Activated CD4-positive, alpha-beta T cell treated with anti-CD3 and anti-CD28 coated beads, Interleukin-2, amount 10 ng/mL, durations not matched to agents 7 days and 5 days (primary cell): ENCODE results near the gene EFNA2. TPM values are rescaled to one million over a fixed set of nuclear protein-coding genes. Genes with fewer than 3 reads are reported as not detected.

Source experiments
- CTCF ChIA-PET: fragments of 350-600 bp; sonication (Branson Sonifier 250); formaldehyde crosslinking; loops from one replicate; lab custom pipeline; 2021; ENCODE audit warnings: antibody characterized with exemption; lab: Charles Lee
- POLR2A ChIA-PET: fragments of 350-600 bp; sonication (Branson Sonifier 250); formaldehyde crosslinking; loops from one replicate; lab custom pipeline; 2021; ENCODE audit warnings: antibody characterized with exemption; lab: Charles Lee
- DNase-seq: peaks from one replicate; pipeline ENCODE4 v3.0.0-alpha.2; 2020
- H3K27ac Mint-ChIP-seq: one replicate; pipeline ENCODE4 v1.8.0; 2021; ENCODE audit warnings: mild to moderate bottlenecking, moderate library complexity, mixed read lengths
- H3K27me3 Mint-ChIP-seq: one replicate; pipeline ENCODE4 v1.8.0; 2021; ENCODE audit warnings: mixed read lengths
- H3K36me3 Mint-ChIP-seq: one replicate; pipeline ENCODE4 v1.8.0; 2021; ENCODE audit warnings: low read depth, mixed read lengths
- H3K4me1 Mint-ChIP-seq: one replicate; pipeline ENCODE4 v1.8.0; 2021; ENCODE audit warnings: mixed read lengths
- H3K4me3 Mint-ChIP-seq: one replicate; pipeline ENCODE4 v1.8.0; 2021; ENCODE audit warnings: mild to moderate bottlenecking, moderate library complexity, mixed read lengths
- H3K9me3 Mint-ChIP-seq: one replicate; pipeline ENCODE4 v1.8.0; 2021; ENCODE audit warnings: mixed read lengths
- total RNA-seq, 2 experiments: library from RNA; stranded (reverse); gene quantifications; one replicate each; pipeline ENCODE4 v1.2.3, GENCODE V29; 2021

EFNA2 gene
- total RNA-seq, 2 experiments from 2014 or later, result not detected

DNA sequence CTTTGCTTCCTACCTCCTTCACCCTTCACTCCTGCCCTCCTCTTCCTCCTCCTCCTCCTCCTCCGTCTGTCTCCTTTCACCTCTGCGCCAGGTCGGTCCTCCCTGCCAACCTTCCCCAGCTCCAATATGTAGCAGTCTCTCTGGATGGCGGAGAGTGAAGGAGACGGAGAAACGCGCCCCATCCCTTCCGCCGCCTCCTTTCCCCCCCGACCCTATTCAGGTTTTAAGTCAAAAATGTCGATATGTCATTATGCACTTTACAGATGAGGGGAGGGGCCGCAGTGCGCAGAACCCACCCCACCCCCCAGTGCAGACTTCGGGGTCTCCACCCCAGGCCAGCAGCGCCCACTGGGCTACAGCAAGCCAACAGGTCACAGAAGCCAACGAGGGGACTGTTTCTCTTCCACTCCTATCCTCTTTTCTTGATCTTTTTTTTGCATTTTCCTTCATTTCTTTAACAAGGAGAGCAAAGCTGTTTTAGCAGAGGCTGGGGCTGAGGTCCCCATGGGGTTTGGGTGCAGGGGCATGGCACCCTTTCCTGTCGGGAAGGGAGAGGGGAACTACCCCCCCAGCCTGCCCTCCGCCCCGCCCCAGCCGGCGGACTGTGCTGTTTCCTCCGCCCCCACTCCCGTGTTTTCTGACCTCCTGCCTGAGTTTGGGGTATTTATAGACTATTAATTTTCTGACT, 28.1 kb upstream of the EFNA2 start:
- peaks cover 57% of the 10 kb centered on the region for H3K4me1 Mint-ChIP-seq
- H3K9me3 Mint-ChIP-seq, result no peaks in the 10 kb centered on the region
- peak overlapping the region; percentile 96 for H3K27ac Mint-ChIP-seq
- H3K36me3 Mint-ChIP-seq, result peaks cover 32% of the 10 kb centered on the region
- DNase-seq, result no peak
- POLR2A ChIA-PET, result interaction anchor here (0.6 to 1.6 kb wide), 2 partner anchors 11 kb away, joined by 3 to 4 read pairs; no protein-coding TSS in a partner anchor
- CTCF ChIA-PET, result interaction anchor here (0.6 to 7.3 kb wide), 3 partner anchors 8 to 574 kb away, joined by 3 to 105 read pairs (median 65); partner anchors contain the start of gene CIRBP
- H3K27me3 Mint-ChIP-seq, result no peaks in the 10 kb centered on the region
- H3K4me3 Mint-ChIP-seq, result peak overlapping the region; percentile 83

GRCh38 chr19:1258163-1258492, 27.5 kb upstream of the EFNA2 start:
- H3K4me3 Mint-ChIP-seq, result peak overlapping the region; percentile 83
- DNase-seq, result no peak
- no peaks in the 10 kb centered on the region for H3K27me3 Mint-ChIP-seq
- H3K4me1 Mint-ChIP-seq, result peaks cover 60% of the 10 kb centered on the region
- peak overlapping the region; percentile 96 for H3K27ac Mint-ChIP-seq
- H3K9me3 Mint-ChIP-seq, result no peaks in the 10 kb centered on the region
- CTCF ChIA-PET, result interaction anchor here (6.6 to 7.3 kb wide), 2 partner anchors 8 to 14 kb away, joined by 65 to 105 read pairs; partner anchors contain the start of gene CIRBP
- peaks cover 32% of the 10 kb centered on the region for H3K36me3 Mint-ChIP-seq
- POLR2A ChIA-PET, result interaction anchor here (0.6 kb wide), 1 partner anchor 11 kb away, joined by 3 read pairs; no protein-coding TSS in a partner anchor

DNA sequence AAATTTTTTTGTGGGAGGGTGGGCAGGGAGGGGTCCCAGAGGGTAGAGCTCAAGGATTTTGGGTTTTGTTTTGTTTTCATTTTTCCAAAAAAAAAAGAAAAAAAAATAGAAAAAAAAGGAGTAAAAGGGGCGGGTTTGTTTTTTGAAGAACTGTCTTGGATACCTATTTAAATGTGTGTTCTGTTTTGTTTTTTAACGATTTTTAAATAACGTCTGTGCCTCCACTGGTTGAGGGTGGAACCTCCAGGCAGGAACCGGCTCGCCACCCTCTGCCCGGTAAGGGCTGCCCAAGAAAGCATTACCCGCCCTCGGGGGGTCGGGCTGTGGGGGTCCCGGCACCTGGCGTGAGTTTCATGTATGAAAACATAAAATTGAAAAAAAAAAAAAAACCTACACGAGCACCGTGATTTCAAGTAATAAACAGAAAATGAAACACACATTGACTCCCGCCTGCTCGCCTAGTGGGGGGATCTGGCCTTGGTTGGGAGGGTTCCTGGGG, 26.9 kb upstream of the EFNA2 start:
- peak overlapping the region; percentile 96 for H3K27ac Mint-ChIP-seq
- no peaks in the 10 kb centered on the region for H3K9me3 Mint-ChIP-seq
- no peak for DNase-seq
- H3K36me3 Mint-ChIP-seq, result peaks cover 27% of the 10 kb centered on the region
- ChIA-PET CTCF (interaction anchor here (6.6 to 11.3 kb wide), 2 partner anchors 15 kb away, joined by 65 to 299 read pairs; partner anchors contain the start of gene ATP5F1D), POLR2A (interaction anchor here (0.6 kb wide), 1 partner anchor 15 kb away, joined by 3 read pairs; no protein-coding TSS in a partner anchor)
- H3K4me1 Mint-ChIP-seq, result peaks cover 58% of the 10 kb centered on the region
- H3K27me3 Mint-ChIP-seq, result no peaks in the 10 kb centered on the region
- H3K4me3 Mint-ChIP-seq, result peak overlapping the region; percentile 83

- Mint-ChIP-seq H3K27me3 (no peaks in the 10 kb centered on the region), H3K36me3 (peaks cover 27% of the 10 kb centered on the region), H3K4me3 (peak overlapping the region; percentile 83), H3K4me1 (peaks cover 58% of the 10 kb centered on the region), H3K27ac (peak overlapping the region; percentile 96), H3K9me3 (no peaks in the 10 kb centered on the region)
- DNase-seq, result peak; percentile 81
- ChIA-PET CTCF (interaction anchor here (11.3 kb wide), 1 partner anchor 16 kb away, joined by 299 read pairs; the partner anchor contains the start of gene ATP5F1D), POLR2A (interaction anchor here (0.6 to 0.7 kb wide), 2 partner anchors 9 to 15 kb away, joined by 3 to 4 read pairs; partner anchors contain the start of gene CIRBP)
Measured at GRCh38 chr19:1259206-1259875, 26.3 kb upstream of the EFNA2 start.

DNA sequence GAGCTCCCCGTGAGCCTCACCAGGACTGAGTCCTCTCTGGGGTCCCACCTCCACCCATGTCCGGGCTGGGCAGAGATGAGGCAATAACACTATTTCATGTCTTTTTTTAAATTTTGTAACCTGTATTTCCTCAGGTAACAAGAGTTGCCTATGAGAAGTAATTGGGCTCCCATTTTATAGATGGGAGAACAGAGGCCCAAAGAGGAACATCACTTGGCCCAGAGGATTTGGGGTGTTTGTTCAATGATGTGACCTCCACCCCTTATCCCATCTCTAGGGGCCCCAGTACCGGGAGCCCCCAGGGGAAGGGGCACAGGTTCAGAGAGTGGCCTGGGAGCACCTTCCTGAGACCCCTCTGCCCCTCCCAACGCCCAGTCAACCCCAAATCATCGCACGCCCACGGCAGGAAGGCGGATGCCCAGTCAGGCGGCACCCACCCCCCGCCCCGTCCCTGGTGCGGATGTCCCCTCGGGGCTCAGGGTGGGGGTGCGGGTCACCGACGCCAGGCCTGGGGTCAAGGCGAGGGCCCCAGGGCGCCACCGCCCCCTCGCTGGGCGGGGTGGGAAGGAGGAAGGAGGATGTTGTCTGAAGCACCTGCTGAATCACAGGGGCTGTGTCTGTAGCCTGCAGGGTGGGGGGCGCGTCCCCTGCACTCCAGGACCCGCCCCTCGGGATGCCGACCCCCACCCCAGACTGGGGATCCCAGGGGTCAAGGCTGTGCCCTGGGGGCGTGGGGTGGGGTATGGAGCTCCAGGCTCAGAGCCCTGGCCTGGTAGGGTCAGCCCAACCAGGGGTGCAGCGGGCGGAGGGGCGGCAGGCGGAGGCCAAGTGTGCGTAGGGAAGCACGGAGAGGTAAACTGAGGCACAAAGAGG, 25.6 kb upstream of the EFNA2 start:
- Mint-ChIP-seq H3K4me1 (peaks cover 52% of the 10 kb centered on the region), H3K27me3 (no peaks in the 10 kb centered on the region), H3K9me3 (no peaks in the 10 kb centered on the region), H3K4me3 (peak overlapping the region; percentile 87), H3K27ac (peak overlapping the region; percentile 96), H3K36me3 (peaks cover 19% of the 10 kb centered on the region)
- ChIA-PET POLR2A (interaction anchor here (0.7 to 1.2 kb wide), 2 partner anchors 9 kb away, joined by 3 to 4 read pairs; partner anchors contain the start of gene CIRBP), CTCF (interaction anchor here (1.2 to 11.3 kb wide), 3 partner anchors 9 to 16 kb away, joined by 3 to 299 read pairs (median 3); partner anchors contain the start of genes ATP5F1D and CIRBP)
- peak; percentile 54 for DNase-seq

DNA sequence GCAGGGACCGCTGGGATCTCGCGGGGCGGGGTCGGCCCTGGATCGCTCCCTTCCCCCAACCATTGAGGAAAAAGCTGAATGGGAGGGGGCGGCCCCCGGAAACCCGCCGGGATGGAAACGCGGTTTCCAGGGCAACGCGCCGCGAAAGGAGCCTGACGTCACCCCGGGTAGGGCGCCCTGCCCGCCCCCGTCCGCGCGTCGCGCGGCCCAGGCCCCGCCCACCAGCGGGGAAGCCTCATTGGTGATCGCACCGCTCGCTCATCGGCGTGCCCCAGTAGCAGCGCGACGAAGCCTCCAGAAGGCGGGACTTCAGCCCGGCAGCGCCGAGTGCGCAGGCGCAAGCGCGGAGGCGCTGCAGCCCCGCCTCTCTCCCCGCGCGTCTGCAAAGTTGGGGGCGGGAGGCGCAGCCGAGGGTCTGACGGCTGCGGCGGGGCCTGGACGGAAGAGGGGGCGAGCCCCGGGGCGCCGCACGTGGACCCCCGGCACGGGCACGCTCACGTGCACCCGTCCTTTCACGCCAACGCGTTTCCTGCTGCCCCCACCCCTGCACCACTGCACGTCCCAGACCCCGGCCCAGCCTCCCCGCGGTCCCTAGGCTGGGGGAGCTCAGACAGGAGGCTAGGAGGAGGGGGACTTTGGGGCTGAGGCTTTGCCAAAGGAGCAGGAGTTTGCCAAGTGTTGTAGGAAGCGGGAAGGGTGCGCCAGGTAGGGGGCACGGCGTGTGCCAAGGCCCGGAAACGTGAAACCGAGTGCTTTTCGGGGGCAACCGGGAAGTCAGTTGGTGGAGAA, 24.7 kb upstream of the EFNA2 start:
- Mint-ChIP-seq H3K9me3 (no peaks in the 10 kb centered on the region), H3K4me1 (peaks cover 57% of the 10 kb centered on the region), H3K27ac (peak overlapping the region; percentile 93), H3K4me3 (peak overlapping the region; percentile 87), H3K36me3 (peaks cover 16% of the 10 kb centered on the region), H3K27me3 (no peaks in the 10 kb centered on the region)
- ChIA-PET POLR2A (interaction anchor here (1.2 kb wide), 1 partner anchor 8 kb away, joined by 3 read pairs; the partner anchor contains the start of gene CIRBP), CTCF (interaction anchor here (1.2 to 11.3 kb wide), 4 partner anchors 8 to 17 kb away, joined by 3 to 299 read pairs (median 4); partner anchors contain the start of genes ATP5F1D and CIRBP)
- DNase-seq, result peak; percentile 97

DNA sequence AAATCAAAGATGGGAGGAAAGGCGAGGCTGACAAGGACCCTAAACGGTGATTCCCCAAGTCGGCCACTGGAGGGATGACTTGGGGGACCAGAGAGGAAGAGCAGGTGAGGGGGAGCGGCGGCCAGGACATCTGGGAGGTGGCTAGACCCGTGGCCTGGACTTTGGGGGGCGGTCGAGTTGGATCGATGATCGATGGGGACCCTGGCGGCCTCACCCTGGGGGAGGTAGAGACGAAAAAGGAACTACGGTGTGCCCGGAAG, 24.2 kb upstream of the EFNA2 start:
- no peaks in the 10 kb centered on the region for H3K9me3 Mint-ChIP-seq
- H3K36me3 Mint-ChIP-seq, result peaks cover 16% of the 10 kb centered on the region
- peaks cover 57% of the 10 kb centered on the region for H3K4me1 Mint-ChIP-seq
- DNase-seq, result peak; percentile 42
- ChIA-PET CTCF (interaction anchor here (2.0 to 11.3 kb wide), 2 partner anchors 12 to 18 kb away, joined by 5 to 299 read pairs; partner anchors contain the start of gene ATP5F1D), POLR2A (interaction anchor here (0.7 kb wide), 1 partner anchor 10 kb away, joined by 3 read pairs; no protein-coding TSS in a partner anchor)
- no peaks in the 10 kb centered on the region for H3K27me3 Mint-ChIP-seq
- peak overlapping the region; percentile 93 for H3K27ac Mint-ChIP-seq
- H3K4me3 Mint-ChIP-seq, result peak overlapping the region; percentile 87

DNA sequence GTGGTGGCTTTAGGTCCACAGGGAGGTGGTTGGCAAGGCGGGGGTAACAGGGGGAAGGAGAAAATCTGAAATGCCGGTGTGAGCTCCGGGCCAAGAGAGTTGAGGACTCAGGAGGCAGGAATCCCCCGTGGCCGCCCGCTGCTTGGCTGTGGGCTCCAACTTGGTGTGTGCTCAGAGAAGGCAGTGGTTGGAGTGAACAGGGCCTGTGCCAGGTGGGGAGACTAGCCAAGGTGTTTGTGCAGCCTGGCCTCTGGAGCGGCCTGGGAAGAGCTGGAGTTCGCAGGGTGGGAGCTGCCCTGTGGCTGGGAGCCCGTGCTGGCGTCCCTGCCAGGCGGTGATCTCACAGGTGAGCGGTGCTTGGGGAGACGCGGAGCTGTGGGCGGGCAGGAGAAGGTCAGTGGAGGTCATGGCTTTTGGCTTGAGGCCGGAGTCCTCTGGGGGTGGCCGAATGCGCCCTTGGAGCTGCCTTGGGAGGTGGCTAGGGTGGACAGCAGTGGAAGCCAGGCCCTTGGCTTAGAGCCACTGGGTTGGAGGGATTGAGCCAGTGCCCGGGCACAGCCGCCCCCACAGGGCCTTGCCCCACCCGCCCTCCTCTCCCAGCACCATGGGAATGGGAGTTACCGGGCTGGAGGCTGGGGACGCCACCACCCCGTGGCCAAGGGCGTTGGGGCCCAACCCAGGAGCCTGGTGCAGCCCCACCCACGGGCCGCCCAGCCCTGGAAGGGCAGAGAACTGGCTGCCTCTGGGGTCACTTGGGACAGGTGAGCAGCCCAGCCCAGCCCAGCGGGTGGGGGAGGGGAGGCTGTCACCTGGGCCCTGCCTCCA, 23.7 kb upstream of the EFNA2 start:
- Mint-ChIP-seq H3K4me3 (peak overlapping the region; percentile 87), H3K9me3 (no peaks in the 10 kb centered on the region), H3K4me1 (peaks cover 55% of the 10 kb centered on the region), H3K27ac (peak overlapping the region; percentile 93), H3K27me3 (no peaks in the 10 kb centered on the region), H3K36me3 (peaks cover 16% of the 10 kb centered on the region)
- DNase-seq, result peak; percentile 33
- POLR2A ChIA-PET, result interaction anchor here (0.7 kb wide), 1 partner anchor 10 kb away, joined by 3 read pairs; no protein-coding TSS in a partner anchor
- CTCF ChIA-PET, result interaction anchor here (2.0 to 11.3 kb wide), 3 partner anchors 7 to 18 kb away, joined by 5 to 299 read pairs (median 105); partner anchors contain the start of gene ATP5F1D

DNA sequence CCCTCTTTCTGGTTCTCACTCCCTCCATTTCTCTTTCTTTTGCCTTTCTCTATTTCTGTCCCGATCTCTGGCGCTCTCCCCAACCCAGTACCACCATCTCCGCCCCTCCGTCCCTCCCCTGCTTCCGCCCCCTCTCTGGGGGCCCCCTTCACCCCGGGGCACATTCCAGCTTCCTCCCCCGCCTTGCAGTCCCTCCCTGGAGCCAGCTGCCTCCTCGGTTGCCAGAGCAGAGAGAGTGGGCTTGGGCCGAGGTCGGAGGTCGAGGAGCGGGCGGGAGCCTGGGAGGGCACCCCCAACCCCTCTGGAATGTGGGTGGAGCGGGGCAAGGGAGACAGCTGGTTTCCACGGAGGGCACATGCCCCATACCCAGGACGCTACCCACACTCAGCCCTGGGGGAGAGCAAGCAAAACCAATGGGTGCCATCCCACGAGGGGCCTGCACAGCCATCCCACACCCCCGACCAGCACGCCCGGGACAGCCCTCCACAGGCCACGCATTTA, 23.0 kb upstream of the EFNA2 start:
- ChIA-PET POLR2A (no interaction called here), CTCF (interaction anchor here (2.0 to 11.3 kb wide), 3 partner anchors 8 to 19 kb away, joined by 5 to 299 read pairs (median 105); partner anchors contain the start of gene ATP5F1D)
- Mint-ChIP-seq H3K4me3 (peak overlapping the region; percentile 30), H3K4me1 (peaks cover 57% of the 10 kb centered on the region), H3K27ac (no peak overlapping the region), H3K9me3 (no peaks in the 10 kb centered on the region), H3K36me3 (peaks cover 12% of the 10 kb centered on the region), H3K27me3 (peaks cover 2% of the 10 kb centered on the region)
- no peak for DNase-seq

- no peak for DNase-seq
- Mint-ChIP-seq H3K9me3 (no peaks in the 10 kb centered on the region), H3K4me3 (peak overlapping the region; percentile 34), H3K27ac (peak overlapping the region; percentile 46), H3K4me1 (peaks cover 55% of the 10 kb centered on the region), H3K36me3 (peaks cover 7% of the 10 kb centered on the region), H3K27me3 (peaks cover 2% of the 10 kb centered on the region)
- CTCF ChIA-PET, result interaction anchor here (2.0 to 11.3 kb wide), 3 partner anchors 9 to 19 kb away, joined by 5 to 299 read pairs (median 105); partner anchors contain the start of gene ATP5F1D
- POLR2A ChIA-PET, result no interaction called here
Measured at GRCh38 chr19:1263188-1263587, 22.5 kb upstream of the EFNA2 start.
